Stimulated activated CD4-positive, alpha-beta T cell treated with anti-CD3 and anti-CD28 coated beads, Interleukin-1b, Interleukin-23, amount 100 ng/mL, for 24 hours (primary cell): ENCODE measurements around the gene BBC3.
"Not testable (repeated sequence)": the region's sequence is repeated elsewhere in the genome, so short reads cannot be mapped to it uniquely, and the experiment has no call there.

Source experiments
- DNase-seq, 4 experiments: peaks; one replicate each; pipeline ENCODE4 v3.0.0-alpha.2; 2020; ENCODE audit warnings: low read depth in 4 of 4, low spot score in 1 of 4

BBC3 gene

DNA sequence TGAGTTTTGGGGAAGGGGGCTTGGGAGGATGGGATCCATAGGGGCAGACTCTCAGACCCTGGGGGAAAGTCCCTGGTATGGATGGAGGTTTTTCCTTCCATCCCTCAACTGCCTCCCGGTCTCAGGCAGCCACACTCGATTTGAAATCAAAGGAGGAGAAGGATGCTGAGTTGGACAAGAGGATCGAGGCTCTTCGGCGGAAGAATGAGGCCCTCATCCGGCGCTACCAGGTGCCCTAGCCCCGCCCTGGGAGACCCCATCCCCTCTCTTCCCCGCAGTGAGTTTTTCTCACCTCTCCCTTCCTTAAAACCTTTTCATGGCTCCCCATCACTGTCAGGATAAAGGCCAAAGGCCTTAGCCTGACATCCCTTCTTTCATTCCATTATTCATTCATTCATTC lies 27.4 kb upstream of the BBC3 start:
- no peak for DNase-seq

DNA sequence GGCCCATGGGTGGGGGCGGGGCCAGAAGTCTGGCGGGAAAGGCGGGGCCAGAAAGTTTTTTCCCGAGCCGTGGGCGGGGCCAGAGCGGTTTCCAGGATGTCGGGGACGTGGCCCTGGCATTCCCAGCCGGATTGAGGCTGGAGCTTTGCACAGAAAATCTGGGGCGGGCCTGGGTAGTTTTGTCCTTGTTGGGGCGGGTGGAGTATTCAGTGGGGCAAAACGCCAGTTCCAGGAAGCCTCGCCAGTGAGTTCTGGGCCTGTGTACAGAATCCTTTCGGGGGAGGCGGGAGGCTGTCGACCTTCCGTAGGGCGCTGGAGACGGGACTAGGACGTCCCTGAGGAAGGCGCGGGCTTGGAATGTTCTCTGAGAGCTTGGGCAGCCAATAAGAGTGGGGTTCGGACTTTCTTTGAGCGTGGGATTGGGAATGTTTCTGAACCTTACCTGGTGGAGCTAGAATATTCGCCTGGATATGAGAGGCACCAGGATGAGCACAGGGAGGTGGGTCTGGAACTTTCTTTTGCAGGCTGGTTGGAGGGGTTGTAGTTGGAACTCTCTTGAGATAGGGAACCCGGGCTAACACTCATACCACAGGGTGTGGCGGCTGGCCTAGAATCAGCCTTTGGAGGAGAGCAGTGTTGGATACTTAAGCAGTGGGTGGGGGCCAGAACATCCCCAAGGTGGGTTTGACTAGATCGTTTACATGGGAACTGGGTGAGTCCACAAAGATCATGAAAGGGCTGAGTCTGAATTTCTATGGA lies 26.6 kb upstream of the BBC3 start:
- no peak for DNase-seq

DNA sequence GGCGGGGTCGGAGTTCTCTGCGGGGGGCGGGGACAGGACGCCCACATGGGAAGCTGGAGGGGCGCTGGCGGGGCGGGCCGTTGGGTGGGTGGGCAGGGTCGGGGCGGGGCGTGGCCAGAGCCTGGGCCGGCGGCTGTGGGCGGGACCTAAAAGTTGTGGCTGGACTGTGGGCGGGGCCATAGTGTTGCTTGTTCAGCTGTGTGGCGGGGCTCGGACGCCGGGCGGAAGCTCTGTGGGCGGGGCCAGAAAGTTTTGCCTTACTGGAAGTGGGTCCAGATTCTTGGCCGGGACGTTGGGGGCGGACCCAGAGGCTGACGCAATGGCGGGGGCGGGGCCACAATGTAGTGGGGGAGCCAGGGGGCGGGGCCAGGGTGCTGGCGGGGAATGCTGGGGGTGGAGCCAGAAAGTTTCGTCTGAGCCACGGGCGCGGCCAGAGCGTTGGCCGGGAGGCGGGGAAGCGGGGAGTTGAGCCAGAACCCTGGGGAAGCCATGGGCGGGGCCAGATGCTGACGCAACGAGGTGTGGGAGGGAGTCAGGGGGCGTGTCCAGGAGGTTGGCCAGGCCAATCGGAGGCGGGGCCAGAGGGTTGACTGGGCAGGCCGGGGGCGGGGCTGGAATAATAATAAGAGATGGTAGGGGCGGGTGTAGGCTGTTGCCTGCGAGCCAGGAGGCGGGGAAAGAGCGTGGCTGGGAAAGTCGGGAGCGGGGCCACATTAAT lies 25.9 kb upstream of the BBC3 start:
- DNase-seq, result peak; percentile 99 to 100 (median 100)

- peak; percentile 84 to 91 (median 88) for DNase-seq
Observed at GRCh38 chr19:47255879-47256692, 25.1 kb upstream of the BBC3 start, which contains the start of gene CCDC9. CCDC9 (plus strand) TSS chr19:47256525; CDS start chr19:47258401, 1,876 bp downstream.

DNA sequence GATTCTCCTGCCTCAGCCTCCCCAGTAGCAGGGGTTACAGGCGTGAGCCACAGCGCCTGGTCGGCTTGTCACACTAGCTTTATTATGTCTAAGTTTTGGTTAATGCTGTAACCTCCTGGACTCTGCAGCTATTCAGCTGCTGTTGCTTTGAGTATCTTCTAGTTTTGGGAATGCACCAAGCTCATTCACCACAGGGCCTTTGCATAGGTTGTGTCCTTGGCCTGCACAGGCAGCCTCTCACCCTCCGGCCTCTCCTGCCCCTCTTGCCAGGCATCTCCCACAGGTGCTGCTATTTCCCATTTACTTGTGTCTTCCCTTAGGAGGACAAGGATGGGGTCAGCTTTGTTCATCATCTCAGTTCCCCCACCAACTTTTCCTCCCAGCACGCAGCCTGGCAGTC lies 23.0 kb upstream of the BBC3 start:
- no peak for DNase-seq

- DNase-seq, result no peak
Observed at GRCh38 chr19:47253467-47253881, 22.5 kb upstream of the BBC3 start.

DNA sequence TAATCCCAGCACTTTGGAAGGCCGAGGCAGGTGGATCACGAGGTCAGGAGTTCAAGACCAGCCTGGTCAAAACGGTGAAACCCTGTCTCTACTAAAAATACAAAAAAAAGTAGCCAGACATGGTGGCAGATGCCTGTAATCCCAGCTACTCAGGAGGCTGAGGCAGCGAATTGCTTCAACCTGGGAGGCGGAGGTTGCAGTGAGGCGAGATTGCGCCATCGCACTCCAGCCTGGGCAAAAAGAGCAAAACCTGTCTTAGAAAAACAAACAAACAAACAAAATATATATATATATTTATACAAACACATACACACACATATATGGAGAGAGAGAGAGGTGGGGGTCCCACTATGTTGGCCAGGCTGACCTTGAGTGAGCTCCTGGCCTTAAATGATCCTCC lies 22.0 kb upstream of the BBC3 start:
- not testable (repeated sequence) for DNase-seq

DNA sequence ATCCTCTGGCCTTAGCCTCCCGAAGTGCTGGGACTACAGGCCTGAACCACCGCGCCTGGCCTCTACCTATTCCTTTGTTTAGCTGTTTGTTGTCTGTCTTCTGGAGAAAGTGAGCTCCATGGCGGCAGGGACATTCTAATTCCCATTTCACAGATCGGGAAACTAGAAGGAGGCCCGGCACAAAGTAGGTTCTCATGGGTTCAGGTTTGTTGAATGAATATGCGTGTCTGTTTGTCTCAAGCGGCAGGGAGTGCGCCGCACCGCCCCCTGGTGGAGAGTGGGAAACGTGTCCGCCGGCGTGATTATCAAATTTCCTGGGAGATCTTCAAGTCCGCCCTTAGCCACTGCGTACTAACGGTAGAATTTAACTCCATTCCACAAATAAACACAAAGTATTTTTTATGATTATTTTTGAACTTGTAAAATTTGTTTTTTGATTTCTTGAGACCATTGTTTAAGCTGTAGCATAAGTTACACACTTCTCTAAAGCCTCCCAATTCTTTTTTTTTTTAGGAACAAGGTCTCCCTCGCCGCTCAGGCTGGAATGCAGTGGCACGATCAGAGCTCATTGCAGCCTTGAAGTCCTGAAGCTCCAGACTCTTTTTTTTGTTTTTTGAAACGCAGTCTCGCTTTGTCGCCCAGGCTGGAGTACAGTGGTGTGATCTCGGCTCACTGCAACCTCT lies 16.4 kb upstream of the BBC3 start:
- DNase-seq, result peak in 3 of 4 experiments; percentile 60 to 79 (median 73)

- DNase-seq, result peak; percentile 62 to 89 (median 82)
Observed at GRCh38 chr19:47243776-47244547, 13.0 kb upstream of the BBC3 start.

DNA sequence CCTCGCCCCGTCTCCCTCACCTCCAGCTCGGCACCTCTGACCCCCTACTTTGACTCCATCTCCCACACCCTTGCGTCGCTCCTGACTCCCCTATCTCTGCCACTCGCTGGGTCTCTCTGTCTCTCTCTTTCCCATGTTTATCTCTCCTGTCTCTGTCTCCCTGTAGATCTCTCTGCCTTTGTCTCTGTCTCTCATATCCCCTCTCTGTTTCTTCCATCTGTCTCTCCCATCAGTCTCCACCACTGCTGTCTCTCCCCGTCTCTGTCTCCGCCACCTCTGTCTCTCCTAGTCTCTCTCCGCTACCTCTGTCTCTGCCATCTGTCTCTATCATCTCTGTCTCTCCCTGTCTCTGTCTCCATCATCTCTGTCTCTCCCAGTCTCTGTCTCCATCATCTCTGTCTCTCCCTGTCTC lies 12.4 kb upstream of the BBC3 start:
- no peak for DNase-seq

GRCh38 chr19:47241919-47242577 lies 11.0 kb upstream of the BBC3 start:
- DNase-seq, result no peak

DNA sequence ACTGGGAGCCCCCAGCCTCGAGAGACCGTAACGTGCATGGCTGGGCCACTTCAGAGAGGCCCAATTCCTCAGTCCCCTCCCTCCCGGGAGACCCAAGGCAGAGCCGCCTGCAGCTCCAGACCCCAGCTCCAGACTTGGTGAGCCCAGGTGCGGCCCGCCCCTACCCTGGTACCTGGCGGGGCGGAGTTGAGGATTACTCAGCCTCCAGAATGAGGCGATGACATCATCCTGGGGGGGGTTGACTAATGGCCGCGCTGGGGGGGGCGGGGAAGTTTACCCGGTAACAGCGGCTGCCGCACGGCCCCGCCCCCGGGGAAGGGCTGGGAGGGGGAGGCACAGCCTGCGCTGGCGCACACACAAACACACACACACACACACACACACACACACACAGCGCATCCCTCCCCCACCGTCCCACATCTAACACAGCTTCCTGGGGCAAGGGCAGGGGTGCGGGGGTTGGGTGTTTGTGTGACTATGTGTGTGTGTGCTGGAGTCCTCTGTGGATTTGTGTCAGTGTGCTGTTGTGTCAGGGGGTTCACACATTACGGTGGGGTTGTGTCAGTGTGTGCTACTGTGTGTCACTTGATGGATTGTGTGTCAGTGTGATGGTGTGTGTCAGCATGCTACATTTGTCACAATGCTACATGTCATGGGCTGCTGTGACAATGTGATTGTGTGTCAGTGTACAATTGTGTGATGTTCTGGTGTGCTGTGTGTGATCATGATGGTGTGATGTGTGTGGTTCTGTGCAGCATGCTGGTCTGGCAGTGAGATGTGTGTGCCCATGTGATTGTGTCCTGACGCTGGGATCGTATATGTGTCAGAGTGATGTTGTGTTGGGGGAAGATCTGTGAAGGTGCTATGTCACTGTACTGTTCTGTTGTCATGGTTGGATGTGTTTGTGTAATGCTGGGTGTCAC lies 10.3 kb upstream of the BBC3 start:
- peak; percentile 72 to 81 (median 78) for DNase-seq

DNA sequence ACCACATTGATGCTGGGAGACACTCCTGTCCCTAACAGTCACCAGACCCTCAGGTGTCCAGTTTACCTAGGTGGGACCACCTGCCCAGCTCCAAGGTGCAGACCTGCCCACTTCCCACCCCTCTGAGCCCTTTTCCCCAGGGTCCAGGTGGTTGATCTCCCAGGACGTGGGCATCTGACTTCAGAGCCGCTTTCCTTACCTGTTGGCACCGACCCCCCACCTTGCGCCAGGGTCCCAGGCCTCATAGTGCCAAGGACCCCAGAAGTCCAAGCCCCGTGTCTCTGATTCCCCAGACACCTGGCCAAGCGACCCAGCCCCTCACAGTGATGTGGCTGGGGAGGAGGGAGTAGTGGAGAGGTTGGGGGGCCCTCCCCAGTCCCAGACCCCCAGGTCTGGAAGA lies 9.6 kb upstream of the BBC3 start:
- DNase-seq, result no peak

- no peak for DNase-seq
Observed at GRCh38 chr19:47239610-47240296, 8.8 kb upstream of the BBC3 start.

GRCh38 chr19:47239152-47239551 lies 8.2 kb upstream of the BBC3 start:
- DNase-seq, result no peak

DNA sequence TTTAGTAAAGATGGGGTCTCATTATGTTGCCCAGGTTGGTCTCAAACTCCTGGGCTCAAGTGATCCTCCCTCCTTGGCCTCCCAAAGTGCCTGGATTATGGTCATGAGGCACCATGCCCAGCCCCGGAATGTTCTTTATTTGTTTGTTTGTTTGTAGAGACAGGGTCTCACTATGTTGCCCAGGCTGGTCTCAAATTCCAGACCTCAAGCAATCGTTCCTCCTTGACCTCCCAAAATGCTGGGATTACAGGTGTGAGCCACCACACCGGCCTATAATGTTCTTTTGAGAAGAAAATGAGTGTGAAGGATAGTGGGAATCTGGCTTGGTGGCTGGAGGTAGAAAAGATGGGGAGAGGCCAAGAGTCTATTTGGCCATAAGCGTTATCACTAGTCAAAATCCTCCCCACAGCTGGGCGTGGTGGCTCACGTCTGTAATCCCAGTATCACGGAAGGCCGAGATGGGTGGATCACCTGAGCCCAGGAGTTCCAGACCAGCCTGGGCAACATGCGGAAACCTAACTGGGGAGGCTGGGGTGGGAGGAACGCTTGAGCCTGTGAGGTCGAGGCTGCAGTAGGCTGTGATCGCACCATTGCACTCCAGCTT lies 5.2 kb upstream of the BBC3 start:
- DNase-seq, result no peak

DNA sequence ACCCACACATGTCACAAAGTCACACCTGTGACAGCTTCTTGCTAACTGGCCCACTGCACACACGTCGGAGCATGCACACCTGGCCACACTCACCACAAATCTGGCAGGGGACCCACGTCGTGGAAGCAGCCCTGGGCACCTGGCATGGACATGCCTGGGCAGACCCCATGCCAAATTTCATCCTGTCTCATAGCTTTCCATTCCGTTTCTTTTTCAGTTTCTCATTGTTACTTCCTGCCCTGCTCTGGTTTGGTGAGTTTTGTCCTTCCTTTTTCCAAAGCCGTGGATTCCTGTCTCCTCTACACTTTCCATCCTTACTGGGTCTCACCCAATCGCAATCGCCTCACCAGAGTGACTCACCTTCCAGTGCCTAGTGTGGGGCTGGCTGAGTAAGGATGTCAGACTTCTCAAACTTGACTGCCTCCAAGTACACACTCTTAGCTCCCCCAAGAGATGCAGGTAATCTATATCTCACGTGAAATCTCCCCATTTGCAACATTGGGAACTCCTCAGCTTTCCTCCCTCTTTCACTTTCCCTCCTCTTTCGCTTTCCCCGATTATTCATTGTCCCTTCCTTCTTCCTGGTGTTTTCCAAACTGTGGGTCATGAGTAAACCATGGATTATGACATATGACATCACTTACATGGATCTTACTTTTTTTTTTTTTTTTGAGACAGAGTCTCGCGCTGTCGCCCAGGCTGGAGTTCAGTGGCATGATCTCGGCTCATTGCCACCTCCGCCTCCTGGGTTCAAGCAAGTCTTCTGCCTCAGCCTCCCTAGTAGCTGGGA lies 1.6 kb upstream of the BBC3 start:
- no peak for DNase-seq
